Panc1 (cell line): ENCODE measurements around the gene CABP4. TPM values are rescaled to one million over a fixed set of nuclear protein-coding genes. Genes with fewer than 3 reads are reported as not detected.
"Not testable (repeated sequence)": the region's sequence is repeated elsewhere in the genome, so short reads cannot be mapped to it uniquely, and the experiment has no call there.

Experiments used
- ATAC-seq: fragments of 200-7000 bp; cut with Tn5 transposase; 2 replicates; pipeline ENCODE4 v1.9.1; 2020; ENCODE audit warnings: mild to moderate bottlenecking, moderate library complexity
- BruUV-seq: library from RNA; stranded (reverse); fragments of 400-500 nt; replicated peaks from 2 replicates; lab custom pipeline; 2021; lab: Mats Ljungman, UMichigan
- CTCF ChIA-PET: fragments of 300-600 bp; sonication (Branson Sonifier 250); formaldehyde crosslinking; loops from one replicate; lab custom pipeline; 2022; ENCODE audit warnings: antibody characterized with exemption; lab: Charles Lee
- POLR2A ChIA-PET: fragments of 300-600 bp; sonication (Branson Sonifier 250); formaldehyde crosslinking; loops from one replicate; lab custom pipeline; 2022; ENCODE audit warnings: antibody characterized with exemption; lab: Charles Lee
- DNase-seq: peaks from one replicate; pipeline ENCODE4 v3.0.0-alpha.2; 2010; ENCODE audit warnings: low read depth, low spot score
- H3K27ac ChIP-seq: 2 replicates; pipeline ENCODE4 v1.5.1; 2011; ENCODE audit warnings: mild to moderate bottlenecking, low read length, inconsistent platforms
- H3K27me3 ChIP-seq: fragments of 200-500 bp; sonication (Bioruptor generic); 2 replicates; pipeline ENCODE4 v1.6.0; 2014; ENCODE audit warnings: low read length, inconsistent platforms; ENCODE audit not compliant: control insufficient read depth, insufficient read depth
- H3K36me3 ChIP-seq: fragments of 200-500 bp; sonication (Bioruptor generic); 2 replicates; pipeline ENCODE4 v1.5.1; 2014; ENCODE audit warnings: inconsistent platforms, mild to moderate bottlenecking, low read length, moderate library complexity; ENCODE audit not compliant: control insufficient read depth, insufficient read depth
- H3K4me1 ChIP-seq: 2 replicates; pipeline ENCODE4 v1.5.1; 2011; ENCODE audit warnings: inconsistent platforms, mild to moderate bottlenecking, low read length, moderate library complexity; ENCODE audit not compliant: control insufficient read depth, insufficient read depth
- H3K4me3 ChIP-seq, 2 experiments: 2 replicates each; pipeline ENCODE4 v1.5.1; 2011 to 2012; ENCODE audit warnings: low read depth in 2 of 2, low read length in 2 of 2, mild to moderate bottlenecking in 2 of 2, inconsistent platforms in 1 of 2, moderate library complexity in 1 of 2
- H3K9me3 ChIP-seq: fragments of 200-500 bp; sonication (Bioruptor generic); 2 replicates; pipeline ENCODE4 v1.5.1; 2014; ENCODE audit warnings: low read depth, mild to moderate bottlenecking, inconsistent platforms, low read length, moderate library complexity; ENCODE audit not compliant: control insufficient read depth, insufficient read depth
- POLR2AphosphoS5 ChIP-seq: IDR thresholded peaks from 2 replicates; pipeline ENCODE4 v1.6.1; 2012; ENCODE audit warnings: mild to moderate bottlenecking, low read depth, low read length, moderate library complexity
- REST ChIP-seq, 2 experiments: IDR thresholded peaks; 2 replicates each; pipeline ENCODE4 v1.6.1; 2011 to 2012; ENCODE audit warnings: low read depth in 2 of 2, control low read depth in 1 of 2, low read length in 1 of 2, mild to moderate bottlenecking in 1 of 2, moderate library complexity in 1 of 2; ENCODE audit not compliant: insufficient read depth in 1 of 2
- SIN3A ChIP-seq: IDR thresholded peaks from 2 replicates; pipeline ENCODE4 v1.6.1; 2012; ENCODE audit warnings: low read depth, mild to moderate bottlenecking, low read length, moderate library complexity, borderline replicate concordance; ENCODE audit not compliant: insufficient read depth
- TCF7L2 ChIP-seq: IDR thresholded peaks from 2 replicates; pipeline ENCODE4 v1.6.1; 2011; ENCODE audit warnings: mild to moderate bottlenecking, low read depth, low read length, inconsistent platforms
- in situ Hi-C: cut with HindIII; loops from 2 replicates; pipeline ENCODE4 v1.10.0; 2016; ENCODE audit warnings: low sequenced_read_pairs, low pct_unique_long_range_greater_than_20kb
- intact Hi-C: fragments of 100-400 bp; cut with micrococcal nuclease; formaldehyde crosslinking; loops from one replicate; pipeline ENCODE4 v1.10.0; 2022; ENCODE audit not compliant: unreplicated experiment
- total RNA-seq: library from RNA; stranded (reverse); gene quantifications from one replicate; pipeline ENCODE4 v1.2.1, GENCODE V29; 2021; ENCODE audit not compliant: unreplicated experiment
- TF ChIP-seq, protein P1 (sequence below): fragments of 450-650 bp; IDR thresholded peaks from 2 replicates; pipeline ENCODE4 v1.5.1; 2017; ENCODE audit warnings: mild to moderate bottlenecking

CABP4 gene
- total RNA-seq, 1 experiment from 2014 or later, result not detected

DNA sequence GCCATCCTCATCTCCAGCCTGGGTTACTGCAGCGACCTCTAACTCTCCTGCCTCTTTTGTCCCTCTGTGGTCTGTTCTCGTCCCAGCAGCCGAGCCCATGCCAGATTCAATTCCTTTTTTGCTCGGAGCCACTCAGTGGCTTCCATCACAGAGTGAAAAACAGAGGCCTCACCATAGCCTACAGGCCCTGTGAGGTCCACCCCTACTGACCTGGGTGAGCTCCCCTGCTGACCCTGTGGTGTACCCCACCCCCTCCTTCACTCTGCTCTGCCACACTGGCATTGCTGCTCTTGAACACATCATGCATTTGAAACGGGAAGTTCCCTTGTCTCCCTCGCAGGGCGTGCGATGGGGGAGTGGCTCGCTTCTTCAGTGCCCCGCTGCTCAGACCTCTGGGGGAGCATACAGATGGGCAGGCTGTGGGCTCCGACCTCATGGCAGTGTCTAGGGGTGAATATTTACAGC lies 29.7 kb downstream of the CABP4 start:
- Histone ChIP-seq H3K9me3 (no peaks in the 10 kb centered on the region), H3K4me1 (peaks cover 15% of the 10 kb centered on the region; the same call in 1 of the 2 replicates), H3K4me3 (no peak overlapping the region), H3K36me3 (no peaks in the 10 kb centered on the region), H3K27me3 (no peaks in the 10 kb centered on the region), H3K27ac (no peak overlapping the region)
- in situ Hi-C loops (no loop called here), intact Hi-C loops (no loop called here)
- CTCF ChIA-PET, result no interaction called here
- DNase-seq (no peak), ATAC-seq (no peak)
- no TSS peak for BruUV-seq
- TF ChIP-seq POLR2AphosphoS5, result no peak
- TF ChIP-seq, protein P1, sequence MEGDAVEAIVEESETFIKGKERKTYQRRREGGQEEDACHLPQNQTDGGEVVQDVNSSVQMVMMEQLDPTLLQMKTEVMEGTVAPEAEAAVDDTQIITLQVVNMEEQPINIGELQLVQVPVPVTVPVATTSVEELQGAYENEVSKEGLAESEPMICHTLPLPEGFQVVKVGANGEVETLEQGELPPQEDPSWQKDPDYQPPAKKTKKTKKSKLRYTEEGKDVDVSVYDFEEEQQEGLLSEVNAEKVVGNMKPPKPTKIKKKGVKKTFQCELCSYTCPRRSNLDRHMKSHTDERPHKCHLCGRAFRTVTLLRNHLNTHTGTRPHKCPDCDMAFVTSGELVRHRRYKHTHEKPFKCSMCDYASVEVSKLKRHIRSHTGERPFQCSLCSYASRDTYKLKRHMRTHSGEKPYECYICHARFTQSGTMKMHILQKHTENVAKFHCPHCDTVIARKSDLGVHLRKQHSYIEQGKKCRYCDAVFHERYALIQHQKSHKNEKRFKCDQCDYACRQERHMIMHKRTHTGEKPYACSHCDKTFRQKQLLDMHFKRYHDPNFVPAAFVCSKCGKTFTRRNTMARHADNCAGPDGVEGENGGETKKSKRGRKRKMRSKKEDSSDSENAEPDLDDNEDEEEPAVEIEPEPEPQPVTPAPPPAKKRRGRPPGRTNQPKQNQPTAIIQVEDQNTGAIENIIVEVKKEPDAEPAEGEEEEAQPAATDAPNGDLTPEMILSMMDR, result no peak
- TF ChIP-seq SIN3A, result no peak
- no peak for TF ChIP-seq TCF7L2
- no peak for TF ChIP-seq REST (IDR thresholded peaks at IDR 0.05; ENCODE audit: insufficient read depth in 1 of 2, low read depth in 2 of 2, low read length in 1 of 2)
- POLR2A ChIA-PET, result no interaction called here

DNA sequence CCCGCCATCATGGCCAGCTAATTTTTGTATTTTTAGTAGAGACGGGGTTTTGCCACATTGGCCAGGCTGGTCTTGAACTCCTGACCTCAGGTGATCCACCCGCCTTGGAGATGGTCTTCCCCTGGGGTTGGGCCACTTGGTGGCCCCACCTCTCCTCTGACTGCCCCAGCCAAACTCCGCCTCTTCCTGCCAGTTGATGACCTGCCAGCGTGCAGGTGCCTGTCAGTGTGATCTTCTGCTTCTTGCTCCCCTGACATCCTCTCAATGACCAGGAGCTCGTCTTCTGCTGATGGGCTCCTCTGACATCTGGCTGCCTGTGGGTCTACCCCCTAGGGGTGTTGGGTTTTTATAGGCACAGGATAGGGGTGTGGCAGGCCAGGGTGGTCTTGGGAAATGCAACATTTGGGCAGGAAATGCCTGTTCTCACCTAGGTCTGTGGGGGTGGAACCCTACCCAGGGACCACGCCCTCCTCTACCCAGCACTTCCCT lies 30.8 kb downstream of the CABP4 start:
- H3K4me3 ChIP-seq, H3K27ac ChIP-seq, H3K36me3 ChIP-seq, H3K9me3 ChIP-seq, BruUV-seq, intact Hi-C loops, in situ Hi-C loops, CTCF ChIA-PET, POLR2A ChIA-PET, H3K27me3 ChIP-seq, DNase-seq, ATAC-seq: not testable (repeated sequence)
- H3K4me1 ChIP-seq, result peaks cover 15% of the 10 kb centered on the region; the same call in 1 of the 2 replicates

DNA sequence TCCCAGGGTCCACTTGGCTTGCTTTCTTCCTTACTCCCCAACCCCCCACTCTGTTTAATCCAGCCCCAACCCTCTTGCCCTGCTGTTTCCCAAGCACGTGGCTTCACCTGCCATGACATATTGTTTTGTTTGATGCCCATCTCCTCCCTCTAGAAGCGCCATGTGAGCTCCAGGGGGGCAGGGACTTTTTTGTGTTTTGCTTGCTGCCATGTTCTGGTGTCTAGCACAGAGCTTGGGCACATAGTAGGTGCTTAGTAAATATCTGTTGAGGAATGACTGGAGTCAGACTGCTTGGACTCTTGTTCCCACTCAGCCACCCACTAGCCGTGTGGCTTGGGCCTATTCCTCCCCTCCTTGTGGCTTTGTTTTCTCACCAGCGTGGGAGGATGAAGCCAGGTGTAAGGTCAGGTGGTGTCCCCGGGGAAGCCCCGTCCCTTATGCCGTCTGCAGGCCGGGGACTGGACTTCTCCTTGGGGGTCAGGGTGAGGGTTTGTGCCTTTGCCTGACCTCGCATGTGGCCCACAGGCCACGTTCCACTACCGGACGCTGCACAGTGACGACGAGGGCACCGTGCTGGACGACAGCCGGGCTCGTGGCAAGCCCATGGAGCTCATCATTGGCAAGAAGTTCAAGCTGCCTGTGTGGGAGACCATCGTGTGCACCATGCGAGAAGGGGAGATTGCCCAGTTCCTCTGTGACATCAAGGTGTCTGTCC lies 31.5 kb downstream of the CABP4 start:
- Histone ChIP-seq H3K27me3 (no peaks in the 10 kb centered on the region), H3K9me3 (no peaks in the 10 kb centered on the region), H3K4me1 (peaks cover 15% of the 10 kb centered on the region; the same call in 1 of the 2 replicates), H3K4me3 (no peak overlapping the region), H3K27ac (no peak overlapping the region), H3K36me3 (no peaks in the 10 kb centered on the region)
- no peak for DNase-seq
- intact Hi-C loops, result no loop called here
- BruUV-seq, result no TSS peak
- TF ChIP-seq, protein P1, result no peak
- TF ChIP-seq TCF7L2 (no peak), SIN3A (no peak), POLR2AphosphoS5 (no peak), REST (IDR thresholded peaks at IDR 0.05; ENCODE audit: insufficient read depth in 1 of 2, low read depth in 2 of 2, low read length in 1 of 2) (no peak)
- ChIA-PET CTCF (no interaction called here), POLR2A (interaction anchor here (0.6 kb wide), 1 partner anchor 186 kb away, joined by 7 read pairs; no protein-coding TSS in a partner anchor)
- in situ Hi-C loops, result no loop called here
- ATAC-seq, result no peak
